ENCODE data around the gene ARID1B. TPM values are rescaled to one million over a fixed set of nuclear protein-coding genes. Genes with fewer than 3 reads are reported as not detected.

Gene ARID1B
- total and polyA plus RNA-seq, 5 donors, result 18.3 to 59.6 (median 53.8) TPM

- Histone ChIP-seq H3K27ac (ENCODE audit: low read length) (no peak overlapping the region), H3K27me3 (ENCODE audit: control insufficient read depth, insufficient read depth) (no peaks in the 10 kb centered on the region), H3K4me3 (ENCODE audit: low read length) (no peak overlapping the region), H3K4me1 (ENCODE audit: control insufficient read depth, insufficient read depth, low read length) (no peaks in the 10 kb centered on the region), H3K9me3 (ENCODE audit: control insufficient read depth, low read length) (no peaks in the 10 kb centered on the region)
- DNase-seq, result no peak
- intact Hi-C loops (cut with DNase I), result no loop called here
- peak in 1 of 2 donors; percentile 50 for ATAC-seq
- WGBS, result 89% methylated on average over 2 of the region's 2 CpGs
These were observed 329.3 kb downstream of the ARID1B start for GRCh38 chr6:157106487-157106886.

DNA sequence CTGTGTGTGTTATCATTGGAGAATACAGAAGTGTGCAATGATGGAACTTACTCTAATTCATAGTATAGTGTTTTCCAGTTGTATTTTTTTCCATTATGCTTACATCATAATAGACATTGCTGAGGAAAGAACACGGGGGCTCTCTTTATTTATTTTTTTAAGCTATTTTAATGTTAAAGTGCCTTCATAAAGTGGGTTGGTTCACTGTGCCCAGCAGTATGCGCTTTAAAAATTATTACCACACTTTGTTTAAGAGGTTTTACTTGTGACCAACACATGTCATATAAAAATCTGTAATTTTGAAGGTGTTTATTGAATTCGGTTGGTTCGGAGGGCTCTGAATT, 330.4 kb downstream of the ARID1B start:
- Histone ChIP-seq H3K4me3 (ENCODE audit: low read length) (no peak overlapping the region), H3K4me1 (ENCODE audit: control insufficient read depth, insufficient read depth, low read length) (no peaks in the 10 kb centered on the region), H3K9me3 (ENCODE audit: control insufficient read depth, low read length) (no peaks in the 10 kb centered on the region), H3K27me3 (ENCODE audit: control insufficient read depth, insufficient read depth) (no peaks in the 10 kb centered on the region), H3K27ac (ENCODE audit: low read length) (no peak overlapping the region)
- intact Hi-C loops (cut with DNase I), result no loop called here
- 64% methylated on average over 4 of the region's 4 CpGs for WGBS
- ATAC-seq (no peak), DNase-seq (no peak)

DNA sequence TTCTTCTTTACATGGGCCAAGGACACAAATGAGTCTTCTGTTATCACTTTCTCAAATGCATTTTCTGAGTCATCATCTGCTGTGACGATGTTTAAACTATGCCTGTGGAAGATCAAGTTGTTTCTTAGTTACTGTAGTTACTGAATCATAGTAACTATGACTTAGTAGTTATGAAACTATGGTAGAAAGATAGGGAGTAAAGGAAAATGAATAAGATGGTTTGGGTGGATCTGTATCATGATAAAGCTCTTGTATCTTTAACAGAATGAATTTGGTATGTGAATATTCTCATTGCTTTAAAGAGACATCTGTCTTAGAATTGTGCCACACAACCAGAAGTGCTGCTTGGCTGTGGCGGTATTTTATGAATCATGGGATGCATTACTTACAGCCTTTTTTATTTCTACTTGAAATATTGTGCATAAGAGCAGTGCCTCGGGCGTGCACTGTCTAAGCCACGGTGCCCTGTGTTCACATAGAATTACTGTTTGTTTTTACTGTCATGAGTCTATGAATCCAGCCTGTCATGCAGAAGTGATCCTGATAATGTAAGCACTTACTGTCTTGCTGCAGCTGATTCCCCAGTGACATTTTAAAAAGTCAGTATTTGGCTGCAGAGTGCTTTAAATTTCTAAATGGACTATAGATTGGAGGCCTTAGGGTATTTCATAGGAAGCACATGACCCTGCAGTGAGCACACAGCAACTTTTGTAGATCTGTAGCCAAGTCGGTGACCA, 330.9 kb downstream of the ARID1B start:
- Histone ChIP-seq H3K4me1 (ENCODE audit: control insufficient read depth, insufficient read depth, low read length) (no peaks in the 10 kb centered on the region), H3K27ac (ENCODE audit: low read length) (no peak overlapping the region), H3K27me3 (ENCODE audit: control insufficient read depth, insufficient read depth) (no peaks in the 10 kb centered on the region), H3K4me3 (ENCODE audit: low read length) (no peak overlapping the region), H3K9me3 (ENCODE audit: control insufficient read depth, low read length) (no peaks in the 10 kb centered on the region)
- DNase-seq, result no peak
- 38% methylated on average over 6 of the region's 6 CpGs for WGBS
- peak; percentile 43 to 69 for ATAC-seq
- intact Hi-C loops (cut with DNase I), result no loop called here

- no peak overlapping the region for H3K27ac ChIP-seq (ENCODE audit: low read length)
- intact Hi-C loops (cut with DNase I), result no loop called here
- DNase-seq (no peak), ATAC-seq (no peak)
- H3K9me3 ChIP-seq (ENCODE audit: control insufficient read depth, low read length), result no peaks in the 10 kb centered on the region
- no peaks in the 10 kb centered on the region for H3K27me3 ChIP-seq (ENCODE audit: control insufficient read depth, insufficient read depth)
- no peaks in the 10 kb centered on the region for H3K4me1 ChIP-seq (ENCODE audit: control insufficient read depth, insufficient read depth, low read length)
- WGBS, result 76% methylated on average over 7 of the region's 7 CpGs
- no peak overlapping the region for H3K4me3 ChIP-seq (ENCODE audit: low read length)
These were observed 331.7 kb downstream of the ARID1B start for GRCh38 chr6:157108923-157109322.

DNA sequence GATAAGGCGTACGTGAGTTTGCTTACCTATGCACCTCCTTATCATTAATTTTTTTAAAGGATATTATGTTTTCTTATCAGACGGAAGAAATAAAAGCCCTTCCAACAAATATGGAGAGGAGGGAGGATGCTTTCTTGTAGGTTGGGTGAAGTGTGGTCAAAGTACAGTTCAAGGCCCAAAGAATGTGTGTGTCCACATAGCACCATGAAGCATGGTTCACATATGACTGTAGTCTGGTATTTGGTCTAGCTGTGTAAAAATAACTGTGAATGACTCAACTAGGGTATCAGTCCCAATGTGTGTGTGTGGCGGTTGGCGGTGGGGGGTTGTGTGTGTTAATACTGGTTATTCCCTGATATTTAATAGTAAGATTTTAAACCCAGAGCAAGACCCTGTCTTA, 333.4 kb downstream of the ARID1B start:
- 97% methylated on average over 5 of the region's 5 CpGs for WGBS
- no peak for ATAC-seq
- no peak for DNase-seq
- intact Hi-C loops (cut with DNase I), result no loop called here
- no peak overlapping the region for H3K27ac ChIP-seq (ENCODE audit: low read length)
- H3K4me3 ChIP-seq (ENCODE audit: low read length), result no peak overlapping the region
- no peaks in the 10 kb centered on the region for H3K4me1 ChIP-seq (ENCODE audit: control insufficient read depth, insufficient read depth, low read length)
- no peaks in the 10 kb centered on the region for H3K27me3 ChIP-seq (ENCODE audit: control insufficient read depth, insufficient read depth)
- no peaks in the 10 kb centered on the region for H3K9me3 ChIP-seq (ENCODE audit: control insufficient read depth, low read length)

GRCh38 chr6:157113389-157113788, 336.2 kb downstream of the ARID1B start:
- Histone ChIP-seq H3K4me3 (ENCODE audit: low read length) (no peak overlapping the region), H3K4me1 (ENCODE audit: control insufficient read depth, insufficient read depth, low read length) (peaks cover 2% of the 10 kb centered on the region), H3K27me3 (ENCODE audit: control insufficient read depth, insufficient read depth) (no peaks in the 10 kb centered on the region), H3K9me3 (ENCODE audit: control insufficient read depth, low read length) (no peaks in the 10 kb centered on the region), H3K27ac (ENCODE audit: low read length) (no peak overlapping the region)
- 97% methylated on average over 4 of the region's 4 CpGs for WGBS
- DNase-seq, result no peak
- no peak for ATAC-seq
- intact Hi-C loops (cut with DNase I), result no loop called here

DNA sequence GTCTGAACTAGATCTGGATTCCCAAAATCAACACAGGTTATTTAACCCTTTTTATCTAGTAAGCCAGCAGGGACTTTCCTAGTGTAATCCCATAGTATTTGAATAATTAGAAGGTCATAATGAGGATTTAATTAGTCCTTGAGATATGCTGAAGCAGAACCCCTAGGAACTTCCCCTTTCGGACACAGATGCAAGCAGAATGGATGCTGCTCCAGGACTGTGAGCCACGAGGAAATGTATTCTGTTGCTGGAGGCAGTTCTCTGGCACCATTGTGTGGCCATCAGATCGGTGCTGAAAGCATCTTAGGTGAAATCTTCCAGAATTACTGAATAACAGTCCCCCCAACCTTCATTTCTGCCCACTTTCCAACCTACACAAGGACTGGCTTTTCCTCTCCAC, 339.2 kb downstream of the ARID1B start:
- WGBS, result 70% methylated on average over 3 of the region's 3 CpGs

GRCh38 chr6:157117431-157118095, 340.4 kb downstream of the ARID1B start:
- intact Hi-C loops (cut with DNase I), result no loop called here
- H3K4me3 ChIP-seq (ENCODE audit: low read length), result no peak overlapping the region
- DNase-seq (no peak), ATAC-seq (no peak)
- no peaks in the 10 kb centered on the region for H3K9me3 ChIP-seq (ENCODE audit: control insufficient read depth, low read length)
- H3K27me3 ChIP-seq (ENCODE audit: control insufficient read depth, insufficient read depth), result no peaks in the 10 kb centered on the region
- WGBS, result 80% methylated on average over 6 of the region's 6 CpGs
- H3K4me1 ChIP-seq (ENCODE audit: control insufficient read depth, insufficient read depth, low read length), result peaks cover 6% of the 10 kb centered on the region
- H3K27ac ChIP-seq (ENCODE audit: low read length), result no peak overlapping the region

More for the DNA sequence above, 339.2 kb downstream of the ARID1B start:
- intact Hi-C loops (cut with DNase I), result no loop called here
- no peaks in the 10 kb centered on the region for H3K27me3 ChIP-seq (ENCODE audit: control insufficient read depth, insufficient read depth)
- H3K9me3 ChIP-seq (ENCODE audit: control insufficient read depth, low read length), result no peaks in the 10 kb centered on the region
- H3K4me1 ChIP-seq (ENCODE audit: control insufficient read depth, insufficient read depth, low read length), result peaks cover 2% of the 10 kb centered on the region
- H3K27ac ChIP-seq (ENCODE audit: low read length), result no peak overlapping the region
- DNase-seq, result no peak
- ATAC-seq, result no peak
- no peak overlapping the region for H3K4me3 ChIP-seq (ENCODE audit: low read length)

DNA sequence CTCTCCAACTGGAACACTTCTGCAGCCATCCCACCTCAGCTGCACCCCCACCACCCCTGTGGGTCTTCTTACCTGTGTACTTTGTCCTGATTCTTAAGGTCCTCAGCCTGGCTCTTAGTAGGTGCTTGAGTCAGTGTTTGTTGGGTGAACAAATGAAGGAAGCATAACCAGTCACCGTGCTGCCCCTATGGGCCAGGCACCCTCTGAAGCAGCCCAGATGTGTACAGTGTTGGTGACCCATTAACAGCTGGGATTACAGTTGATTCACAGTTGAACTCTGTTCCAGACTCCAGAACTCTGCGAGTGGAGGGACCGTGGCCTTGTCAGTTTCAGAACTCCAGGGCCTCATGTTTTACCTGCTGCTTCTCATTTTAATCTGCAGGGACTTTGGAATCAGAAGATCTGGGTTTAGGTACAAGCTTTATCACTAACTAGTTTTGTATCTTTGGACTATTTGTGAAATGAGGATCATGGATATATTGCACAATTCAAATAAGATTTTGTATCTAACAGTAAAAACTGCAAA, 342.4 kb downstream of the ARID1B start:
- Histone ChIP-seq H3K4me3 (ENCODE audit: low read length) (no peak overlapping the region), H3K4me1 (ENCODE audit: control insufficient read depth, insufficient read depth, low read length) (peaks cover 7% of the 10 kb centered on the region), H3K27ac (ENCODE audit: low read length) (no peak overlapping the region), H3K9me3 (ENCODE audit: control insufficient read depth, low read length) (no peaks in the 10 kb centered on the region), H3K27me3 (ENCODE audit: control insufficient read depth, insufficient read depth) (no peaks in the 10 kb centered on the region)
- WGBS, result 96% methylated on average over 3 of the region's 3 CpGs
- no peak for ATAC-seq
- peak in 1 of 3 donors; percentile 21 for DNase-seq
- intact Hi-C loops (cut with DNase I), result no loop called here

- 78% methylated on average over 10 of the region's 10 CpGs for WGBS
- Histone ChIP-seq H3K27ac (ENCODE audit: low read length) (no peak overlapping the region), H3K9me3 (ENCODE audit: control insufficient read depth, low read length) (no peaks in the 10 kb centered on the region), H3K27me3 (ENCODE audit: control insufficient read depth, insufficient read depth) (no peaks in the 10 kb centered on the region), H3K4me1 (ENCODE audit: control insufficient read depth, insufficient read depth, low read length) (peaks cover 11% of the 10 kb centered on the region), H3K4me3 (ENCODE audit: low read length) (no peak overlapping the region)
- intact Hi-C loops (cut with DNase I), result no loop called here
- DNase-seq, result no peak
- no peak for ATAC-seq
These were observed 343.5 kb downstream of the ARID1B start for GRCh38 chr6:157120534-157121232.

DNA sequence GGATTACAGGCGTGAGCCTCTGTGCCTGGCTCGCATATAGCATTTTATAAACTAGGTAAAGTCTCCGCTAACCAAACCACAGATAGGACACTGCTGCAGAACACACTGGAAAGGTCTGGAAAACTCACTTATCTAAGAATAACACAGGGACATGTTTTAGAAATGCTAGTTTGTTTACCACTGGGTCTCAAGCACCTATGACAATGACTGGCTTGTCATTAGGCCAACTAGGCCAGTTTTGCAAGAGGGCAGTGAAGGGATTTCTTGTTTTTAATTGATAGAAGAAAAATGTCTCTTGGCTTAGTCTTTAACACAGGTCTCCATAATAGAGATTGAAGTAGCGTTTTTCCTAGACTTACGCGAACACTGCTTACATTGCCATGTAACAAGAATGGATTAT, 344.7 kb downstream of the ARID1B start:
- Histone ChIP-seq H3K4me3 (ENCODE audit: low read length) (no peak overlapping the region), H3K27me3 (ENCODE audit: control insufficient read depth, insufficient read depth) (no peaks in the 10 kb centered on the region), H3K27ac (ENCODE audit: low read length) (no peak overlapping the region), H3K4me1 (ENCODE audit: control insufficient read depth, insufficient read depth, low read length) (peaks cover 11% of the 10 kb centered on the region), H3K9me3 (ENCODE audit: control insufficient read depth, low read length) (no peaks in the 10 kb centered on the region)
- intact Hi-C loops (cut with DNase I), result no loop called here
- ATAC-seq (peak in 1 of 2 donors; percentile 29), DNase-seq (no peak)
- WGBS, result 89% methylated on average over 6 of the region's 6 CpGs

All from right cardiac atrium (tissue), 5 donors.